ENCODE measurements around the gene DSCAM.

DSCAM gene

DNA sequence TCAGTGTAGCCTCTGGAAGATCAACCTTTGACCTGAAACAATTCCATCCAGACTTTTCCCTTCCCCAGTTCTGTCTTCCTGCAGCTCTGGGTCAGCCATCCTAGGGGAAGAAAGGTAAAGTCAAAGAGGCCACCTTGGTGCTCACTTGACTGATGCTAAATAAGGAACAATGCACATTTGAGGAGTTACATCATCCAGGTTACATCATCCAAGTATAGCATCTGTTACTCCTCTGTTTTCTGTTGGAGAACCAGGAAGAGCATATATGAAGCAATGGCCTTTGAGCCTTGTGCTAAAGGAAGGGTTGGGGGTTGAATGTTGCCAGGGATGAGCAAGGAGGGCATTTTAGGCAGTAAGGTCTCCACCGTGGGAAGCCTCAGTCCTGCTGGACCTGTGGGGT is 3.1 kb upstream of the DSCAM start:
- TF ChIP-seq SPI1 (IDR thresholded peaks at IDR 0.05; ENCODE audit: borderline replicate concordance, low read depth) (no peak), POLR2AphosphoS5 (IDR thresholded peaks at IDR 0.05; ENCODE audit: low read depth) (0 out of 2 replicates have a peak, but pooled peaks have one; percentile 45)
- peaks cover 6% of the 10 kb centered on the region for H3K27me3 ChIP-seq (ENCODE audit: insufficient read depth, poor library complexity, severe bottlenecking)
- no peak overlapping the region for H3K4me3 ChIP-seq (replicated peaks; ENCODE audit: insufficient read depth, low read length)
- DNase-seq (ENCODE audit: low read depth in 1 of 2, low spot score in 1 of 2), result peak; percentile 65 to 67
- peak overlapping the region; percentile 58 for H3K27ac ChIP-seq (replicated peaks)

DNA sequence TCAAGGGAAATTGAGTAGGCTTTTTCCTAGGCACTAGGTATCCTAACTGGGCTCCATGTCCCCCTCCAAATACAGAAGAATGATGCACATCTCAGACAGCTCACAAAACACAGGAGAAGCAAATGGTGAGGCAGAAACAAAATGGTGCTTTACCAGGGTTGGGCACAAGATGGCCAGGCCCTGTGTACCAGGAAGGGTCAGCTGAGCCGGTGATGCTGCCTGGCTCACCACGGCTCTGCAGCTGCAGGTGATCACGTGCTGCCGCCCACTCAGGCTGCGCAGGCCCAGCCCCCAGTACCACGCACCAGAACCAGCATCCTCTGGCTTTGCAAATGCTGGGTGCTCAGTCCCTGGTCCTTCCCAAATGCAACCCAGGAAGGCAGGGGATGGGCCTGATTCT is 993 bp upstream of the DSCAM start:
- no peak overlapping the region for H3K27ac ChIP-seq (replicated peaks)
- TF ChIP-seq, protein P1, sequence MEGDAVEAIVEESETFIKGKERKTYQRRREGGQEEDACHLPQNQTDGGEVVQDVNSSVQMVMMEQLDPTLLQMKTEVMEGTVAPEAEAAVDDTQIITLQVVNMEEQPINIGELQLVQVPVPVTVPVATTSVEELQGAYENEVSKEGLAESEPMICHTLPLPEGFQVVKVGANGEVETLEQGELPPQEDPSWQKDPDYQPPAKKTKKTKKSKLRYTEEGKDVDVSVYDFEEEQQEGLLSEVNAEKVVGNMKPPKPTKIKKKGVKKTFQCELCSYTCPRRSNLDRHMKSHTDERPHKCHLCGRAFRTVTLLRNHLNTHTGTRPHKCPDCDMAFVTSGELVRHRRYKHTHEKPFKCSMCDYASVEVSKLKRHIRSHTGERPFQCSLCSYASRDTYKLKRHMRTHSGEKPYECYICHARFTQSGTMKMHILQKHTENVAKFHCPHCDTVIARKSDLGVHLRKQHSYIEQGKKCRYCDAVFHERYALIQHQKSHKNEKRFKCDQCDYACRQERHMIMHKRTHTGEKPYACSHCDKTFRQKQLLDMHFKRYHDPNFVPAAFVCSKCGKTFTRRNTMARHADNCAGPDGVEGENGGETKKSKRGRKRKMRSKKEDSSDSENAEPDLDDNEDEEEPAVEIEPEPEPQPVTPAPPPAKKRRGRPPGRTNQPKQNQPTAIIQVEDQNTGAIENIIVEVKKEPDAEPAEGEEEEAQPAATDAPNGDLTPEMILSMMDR (IDR thresholded peaks at IDR 0.05; ENCODE audit: insufficient read depth, low read length), result no peak
- TF ChIP-seq, protein P2, sequence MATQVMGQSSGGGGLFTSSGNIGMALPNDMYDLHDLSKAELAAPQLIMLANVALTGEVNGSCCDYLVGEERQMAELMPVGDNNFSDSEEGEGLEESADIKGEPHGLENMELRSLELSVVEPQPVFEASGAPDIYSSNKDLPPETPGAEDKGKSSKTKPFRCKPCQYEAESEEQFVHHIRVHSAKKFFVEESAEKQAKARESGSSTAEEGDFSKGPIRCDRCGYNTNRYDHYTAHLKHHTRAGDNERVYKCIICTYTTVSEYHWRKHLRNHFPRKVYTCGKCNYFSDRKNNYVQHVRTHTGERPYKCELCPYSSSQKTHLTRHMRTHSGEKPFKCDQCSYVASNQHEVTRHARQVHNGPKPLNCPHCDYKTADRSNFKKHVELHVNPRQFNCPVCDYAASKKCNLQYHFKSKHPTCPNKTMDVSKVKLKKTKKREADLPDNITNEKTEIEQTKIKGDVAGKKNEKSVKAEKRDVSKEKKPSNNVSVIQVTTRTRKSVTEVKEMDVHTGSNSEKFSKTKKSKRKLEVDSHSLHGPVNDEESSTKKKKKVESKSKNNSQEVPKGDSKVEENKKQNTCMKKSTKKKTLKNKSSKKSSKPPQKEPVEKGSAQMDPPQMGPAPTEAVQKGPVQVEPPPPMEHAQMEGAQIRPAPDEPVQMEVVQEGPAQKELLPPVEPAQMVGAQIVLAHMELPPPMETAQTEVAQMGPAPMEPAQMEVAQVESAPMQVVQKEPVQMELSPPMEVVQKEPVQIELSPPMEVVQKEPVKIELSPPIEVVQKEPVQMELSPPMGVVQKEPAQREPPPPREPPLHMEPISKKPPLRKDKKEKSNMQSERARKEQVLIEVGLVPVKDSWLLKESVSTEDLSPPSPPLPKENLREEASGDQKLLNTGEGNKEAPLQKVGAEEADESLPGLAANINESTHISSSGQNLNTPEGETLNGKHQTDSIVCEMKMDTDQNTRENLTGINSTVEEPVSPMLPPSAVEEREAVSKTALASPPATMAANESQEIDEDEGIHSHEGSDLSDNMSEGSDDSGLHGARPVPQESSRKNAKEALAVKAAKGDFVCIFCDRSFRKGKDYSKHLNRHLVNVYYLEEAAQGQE (IDR thresholded peaks at IDR 0.05; ENCODE audit: insufficient replicate concordance, low read depth), result no peak
- TF ChIP-seq SPI1 (IDR thresholded peaks at IDR 0.05; ENCODE audit: borderline replicate concordance, low read depth) (no peak), POLR2AphosphoS5 (IDR thresholded peaks at IDR 0.05; ENCODE audit: low read depth) (no peak), GABPA (IDR thresholded peaks at IDR 0.05; ENCODE audit: low read depth) (no peak)
- no peak overlapping the region for H3K4me3 ChIP-seq (replicated peaks; ENCODE audit: insufficient read depth, low read length)
- H3K27me3 ChIP-seq (ENCODE audit: insufficient read depth, poor library complexity, severe bottlenecking), result peaks cover 6% of the 10 kb centered on the region
- DNase-seq (ENCODE audit: low read depth in 1 of 2, low spot score in 1 of 2), result no peak

DNA sequence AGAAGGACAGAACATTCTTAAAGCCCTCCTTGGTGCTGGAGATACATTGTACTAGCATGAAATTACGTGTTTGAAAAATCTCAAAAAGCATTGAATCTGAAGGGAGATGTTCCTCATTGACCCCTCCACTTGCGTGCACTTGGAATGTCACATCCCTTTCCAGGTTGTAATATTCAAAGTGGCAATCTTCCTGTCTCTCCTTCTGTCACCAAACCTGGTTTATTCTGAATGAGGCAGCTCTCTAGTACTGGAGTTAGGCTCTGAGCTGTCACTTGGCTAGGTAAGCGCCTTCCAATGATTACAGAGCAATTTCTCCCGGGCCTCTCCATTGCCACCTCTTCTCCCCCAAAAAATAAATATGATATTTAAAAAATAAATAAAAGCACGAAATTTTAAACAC is 855 bp downstream of the DSCAM start:
- no peak overlapping the region for H3K4me3 ChIP-seq (replicated peaks; ENCODE audit: insufficient read depth, low read length)

DNA sequence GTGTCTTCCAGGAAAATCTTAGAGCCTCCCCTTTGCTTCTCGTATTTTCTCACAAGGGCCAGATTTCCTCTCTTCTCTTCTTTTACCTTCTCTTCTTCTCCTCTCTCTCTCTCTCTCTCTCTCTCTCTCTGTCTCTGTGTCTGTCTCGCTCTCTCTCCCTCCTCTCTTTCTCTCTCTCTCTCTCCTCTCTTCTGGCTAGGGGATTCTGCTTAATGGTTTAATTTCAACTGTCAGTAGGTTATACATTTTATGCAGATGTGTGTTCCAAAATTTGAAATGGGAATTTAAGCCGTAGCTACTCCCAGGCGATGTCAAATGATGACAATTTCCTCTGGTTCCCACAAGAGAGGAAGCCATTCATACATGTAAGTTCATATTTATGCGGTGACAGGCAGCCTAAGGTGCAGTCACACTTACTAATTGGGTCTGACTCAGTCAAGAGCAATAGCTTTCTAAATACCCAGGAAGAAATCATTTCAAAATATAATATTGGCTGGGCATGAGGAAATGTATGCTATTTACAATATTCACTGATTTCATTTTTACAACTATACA is 1.4 kb downstream of the DSCAM start:
- TF ChIP-seq GABPA (IDR thresholded peaks at IDR 0.05; ENCODE audit: low read depth) (no peak), POLR2AphosphoS5 (IDR thresholded peaks at IDR 0.05; ENCODE audit: low read depth) (no peak), SPI1 (IDR thresholded peaks at IDR 0.05; ENCODE audit: borderline replicate concordance, low read depth) (no peak)
- TF ChIP-seq, protein P1 (IDR thresholded peaks at IDR 0.05; ENCODE audit: insufficient read depth, low read length), result no peak
- TF ChIP-seq, protein P2 (IDR thresholded peaks at IDR 0.05; ENCODE audit: insufficient replicate concordance, low read depth), result no peak
- Histone ChIP-seq H3K27me3 (ENCODE audit: insufficient read depth, poor library complexity, severe bottlenecking) (peaks cover 19% of the 10 kb centered on the region), H3K27ac (replicated peaks) (no peak overlapping the region), H3K4me3 (replicated peaks; ENCODE audit: insufficient read depth, low read length) (no peak overlapping the region)
- no peak for DNase-seq (ENCODE audit: low read depth in 1 of 2, low spot score in 1 of 2)

More for the DNA sequence above, 855 bp downstream of the DSCAM start:
- H3K27me3 ChIP-seq (ENCODE audit: insufficient read depth, poor library complexity, severe bottlenecking), result peaks cover 16% of the 10 kb centered on the region
- H3K27ac ChIP-seq (replicated peaks), result no peak overlapping the region
- no peak for DNase-seq (ENCODE audit: low read depth in 1 of 2, low spot score in 1 of 2)
- TF ChIP-seq POLR2AphosphoS5 (IDR thresholded peaks at IDR 0.05; ENCODE audit: low read depth) (no peak), GABPA (IDR thresholded peaks at IDR 0.05; ENCODE audit: low read depth) (no peak)

DNA sequence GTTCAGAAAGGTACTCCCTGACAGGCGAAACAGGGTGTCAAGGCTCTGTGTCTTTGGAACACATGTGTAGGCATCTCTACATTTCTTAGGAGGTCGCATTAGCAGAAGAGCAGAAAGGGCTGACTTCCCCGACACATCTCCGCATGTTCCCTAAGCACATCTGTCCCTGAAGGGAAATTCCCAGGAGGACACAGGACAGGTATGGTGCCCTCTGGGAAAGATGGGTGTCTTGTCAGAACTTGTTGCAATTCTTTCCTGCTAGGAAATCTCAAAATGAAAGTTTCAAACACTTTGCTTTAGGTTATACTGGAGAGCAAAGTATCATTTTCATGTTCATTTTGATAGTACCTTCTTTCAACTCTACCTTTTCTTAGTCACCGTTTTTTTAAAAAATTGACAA is 2.0 kb downstream of the DSCAM start:
- H3K27me3 ChIP-seq (ENCODE audit: insufficient read depth, poor library complexity, severe bottlenecking), result peaks cover 23% of the 10 kb centered on the region
- TF ChIP-seq, protein P1 (IDR thresholded peaks at IDR 0.05; ENCODE audit: insufficient read depth, low read length), result no peak
- TF ChIP-seq POLR2AphosphoS5 (IDR thresholded peaks at IDR 0.05; ENCODE audit: low read depth), result no peak
- TF ChIP-seq SPI1 (IDR thresholded peaks at IDR 0.05; ENCODE audit: borderline replicate concordance, low read depth), result no peak
- TF ChIP-seq, protein P2 (IDR thresholded peaks at IDR 0.05; ENCODE audit: insufficient replicate concordance, low read depth), result no peak
- TF ChIP-seq GABPA (IDR thresholded peaks at IDR 0.05; ENCODE audit: low read depth), result no peak
- no peak for DNase-seq (ENCODE audit: low read depth in 1 of 2, low spot score in 1 of 2)
- H3K4me3 ChIP-seq (replicated peaks; ENCODE audit: insufficient read depth, low read length), result no peak overlapping the region
- H3K27ac ChIP-seq (replicated peaks), result no peak overlapping the region
